ENCODE results near the gene RANBP10.
"Not testable (repeated sequence)": the region's sequence is repeated elsewhere in the genome, so short reads cannot be mapped to it uniquely, and the experiment has no call there.

RANBP10 gene

GRCh38 chr16:67806428-67807147 lies at the start of gene RANBP10, which contains the start of gene TSNAXIP1:
Gene RANBP10, minus strand, starts transcription at chr16:67806560. Its CDS starts 24 bp downstream, at chr16:67806536.
Gene TSNAXIP1, plus strand, starts transcription at chr16:67806889. Its CDS starts 261 bp downstream, at chr16:67807150.
- DNase-seq: peak; percentile 99

GRCh38 chr16:67855789-67856188 lies 49.4 kb upstream of the RANBP10 start:
- no peak for DNase-seq

GRCh38 chr16:67853670-67854069 lies 47.3 kb upstream of the RANBP10 start:
- DNase-seq: no peak

GRCh38 chr16:67848118-67848517 lies 41.8 kb upstream of the RANBP10 start:
- DNase-seq: no peak

- no peak for DNase-seq
These were observed 40.9 kb upstream of the RANBP10 start, which contains the start of gene CENPT for GRCh38 chr16:67847064-67847861. Gene CENPT, minus strand, starts transcription at chr16:67847693. Its CDS starts 13,834 bp downstream, at chr16:67833859.

GRCh38 chr16:67846320-67847063 lies 40.1 kb upstream of the RANBP10 start, which contains the start of gene NUTF2:
Gene NUTF2, plus strand, starts transcription at chr16:67846933. Its CDS starts 18,198 bp downstream, at chr16:67865131.
- peak; percentile 94 for DNase-seq

GRCh38 chr16:67846063-67846319 lies 39.6 kb upstream of the RANBP10 start:
- DNase-seq: no peak

- no peak for DNase-seq
These were observed 39.1 kb upstream of the RANBP10 start for GRCh38 chr16:67845291-67846062.

GRCh38 chr16:67844497-67844896 lies 38.1 kb upstream of the RANBP10 start:
- no peak for DNase-seq

GRCh38 chr16:67843343-67843765 lies 37.0 kb upstream of the RANBP10 start:
- no peak for DNase-seq

- DNase-seq: peak; percentile 53
These were observed 36.4 kb upstream of the RANBP10 start for GRCh38 chr16:67842509-67843342.

- DNase-seq: peak; percentile 90
These were observed 35.6 kb upstream of the RANBP10 start, which contains the start of gene THAP11 for GRCh38 chr16:67841816-67842508. Gene THAP11, plus strand, starts transcription at chr16:67842320. Its CDS starts 235 bp downstream, at chr16:67842555.

GRCh38 chr16:67841198-67841815 lies 34.9 kb upstream of the RANBP10 start:
- no peak for DNase-seq

- no peak for DNase-seq
These were observed 31.5 kb upstream of the RANBP10 start for GRCh38 chr16:67837811-67838210.

GRCh38 chr16:67837190-67837589 lies 30.8 kb upstream of the RANBP10 start:
- not testable (repeated sequence) for DNase-seq

GRCh38 chr16:67834242-67834614 lies 27.9 kb upstream of the RANBP10 start:
- no peak for DNase-seq

- peak; percentile 90 for DNase-seq
These were observed 27.3 kb upstream of the RANBP10 start for GRCh38 chr16:67833415-67834241.

GRCh38 chr16:67833030-67833414 lies 26.7 kb upstream of the RANBP10 start:
- no peak for DNase-seq

- no peak for DNase-seq
These were observed 22.3 kb upstream of the RANBP10 start for GRCh38 chr16:67828651-67829050.

Measured in CD4-positive, alpha-beta T cell treated with Interferon gamma for 1 hour (primary cell).